HEK293 (cell line): Measurements from ENCODE around the gene NRF1.
"Not testable (repeated sequence)": the region's sequence is repeated elsewhere in the genome, so short reads cannot be mapped to it uniquely, and the experiment has no call there.

Experiments
- CTCF ChIA-PET: fragments of 350-600 bp; formaldehyde crosslinking; extraction: SDS; loops from one replicate; lab custom pipeline; 2021; ENCODE audit warnings: antibody characterized with exemption; lab: Yijun Ruan, JAX
- POLR2A ChIA-PET: fragments of 300-600 bp; formaldehyde crosslinking; extraction: SDS; loops from one replicate; lab custom pipeline; 2020; ENCODE audit warnings: antibody characterized with exemption, inconsistent platforms; lab: Yijun Ruan, JAX
- H3K27ac ChIP-seq: fragments of 200-500 bp; sonication (Bioruptor generic); 2 replicates; pipeline ENCODE4 v1.5.1; 2014; ENCODE audit warnings: low read depth, low read length, control low read depth, inconsistent platforms; ENCODE audit errors: extremely low read depth
- H3K36me3 ChIP-seq, 2 experiments: fragments of 200-500 bp in 1 of 2; sonication (Bioruptor generic) in 1 of 2; 1 replicate in 1 of 2; 2 replicates in 1 of 2; pipeline ENCODE4 v1.5.1; 2014 to 2017; ENCODE audit warnings: inconsistent platforms in 2 of 2, low read length in 2 of 2; ENCODE audit not compliant: control insufficient read depth in 2 of 2, insufficient read depth in 1 of 2
- H3K4me1 ChIP-seq: fragments of 200-500 bp; sonication (Bioruptor generic); 2 replicates; pipeline ENCODE4 v1.5.1; 2014; ENCODE audit warnings: mild to moderate bottlenecking, low read length, inconsistent platforms; ENCODE audit not compliant: control insufficient read depth, insufficient read depth
- H3K4me3 ChIP-seq: 2 replicates; pipeline ENCODE4 v1.5.1; 2011; ENCODE audit warnings: low read depth, mild to moderate bottlenecking, control low read depth, low read length, moderate library complexity
- H3K9me3 ChIP-seq: fragments of 200-500 bp; sonication (Bioruptor generic); 2 replicates; pipeline ENCODE4 v1.5.1; 2014; ENCODE audit warnings: low read depth, low read length, inconsistent platforms; ENCODE audit not compliant: control insufficient read depth, insufficient read depth
- GFI1B ChIP-seq: fragments of 450-650 bp; formaldehyde crosslinking; IDR thresholded peaks from 2 replicates; pipeline ENCODE4 v1.5.1; 2016; ENCODE audit warnings: missing biosample characterization, missing genetic modification characterization
- HOXC10 ChIP-seq: sonication (generic); formaldehyde crosslinking; IDR thresholded peaks from 2 replicates; pipeline ENCODE4 v1.8.1; 2023; ENCODE audit warnings: mild to moderate bottlenecking, missing genetic modification reagents
- OSR2 ChIP-seq: fragments of 450-650 bp; formaldehyde crosslinking; IDR thresholded peaks from 2 replicates; pipeline ENCODE4 v1.5.1; 2016; ENCODE audit warnings: missing biosample characterization, missing genetic modification characterization
- PRDM2 ChIP-seq: fragments of 450-650 bp; formaldehyde crosslinking; IDR thresholded peaks from 2 replicates; pipeline ENCODE4 v1.5.1; 2016; ENCODE audit warnings: missing biosample characterization, missing genetic modification characterization, borderline replicate concordance
- ZBTB7A ChIP-seq: fragments of 450-650 bp; formaldehyde crosslinking; IDR thresholded peaks from 2 replicates; pipeline ENCODE4 v1.5.1; 2016; ENCODE audit warnings: low read depth, missing biosample characterization, missing genetic modification characterization
- ZFHX2 ChIP-seq: fragments of 450-650 bp; formaldehyde crosslinking; conservative IDR thresholded peaks from 2 replicates; pipeline ENCODE4 v1.5.1; 2016; ENCODE audit warnings: missing biosample characterization, missing genetic modification characterization
- ZNF140 ChIP-seq: fragments of 450-650 bp; formaldehyde crosslinking; IDR thresholded peaks from 2 replicates; pipeline ENCODE4 v1.5.1; 2016; ENCODE audit warnings: missing biosample characterization, missing genetic modification characterization
- ZNF155 ChIP-seq: fragments of 450-650 bp; formaldehyde crosslinking; IDR thresholded peaks from 2 replicates; pipeline ENCODE4 v1.5.1; 2016; ENCODE audit warnings: missing biosample characterization, missing genetic modification characterization
- ZNF169 ChIP-seq: fragments of 450-650 bp; formaldehyde crosslinking; IDR thresholded peaks from 2 replicates; pipeline ENCODE4 v1.5.1; 2016; ENCODE audit warnings: missing biosample characterization, missing genetic modification characterization
- ZNF24 ChIP-seq: fragments of 450-650 bp; formaldehyde crosslinking; IDR thresholded peaks from 2 replicates; pipeline ENCODE4 v1.5.1; 2016; ENCODE audit warnings: missing biosample characterization, missing genetic modification characterization
- ZNF449 ChIP-seq: fragments of 450-650 bp; formaldehyde crosslinking; IDR thresholded peaks from 2 replicates; pipeline ENCODE4 v1.5.1; 2017; ENCODE audit warnings: missing biosample characterization, mild to moderate bottlenecking, missing genetic modification characterization, moderate library complexity
- ZNF48 ChIP-seq: fragments of 450-650 bp; formaldehyde crosslinking; IDR thresholded peaks from 2 replicates; pipeline ENCODE4 v1.5.1; 2016; ENCODE audit warnings: missing biosample characterization, missing genetic modification characterization
- ZNF555 ChIP-seq: fragments of 450-650 bp; formaldehyde crosslinking; conservative IDR thresholded peaks from 2 replicates; pipeline ENCODE4 v1.5.1; 2017; ENCODE audit warnings: missing biosample characterization, mild to moderate bottlenecking, missing genetic modification characterization, inconsistent platforms
- ZNF629 ChIP-seq: fragments of 450-650 bp; formaldehyde crosslinking; IDR thresholded peaks from 2 replicates; pipeline ENCODE4 v1.5.1; 2017; ENCODE audit warnings: missing biosample characterization, missing genetic modification characterization
- ZNF660 ChIP-seq: fragments of 450-650 bp; IDR thresholded peaks from 2 replicates; pipeline ENCODE4 v1.5.1; 2018; ENCODE audit warnings: missing biosample characterization, mild to moderate bottlenecking, missing genetic modification characterization
- ZNF785 ChIP-seq: fragments of 450-650 bp; formaldehyde crosslinking; IDR thresholded peaks from 2 replicates; pipeline ENCODE4 v1.5.1; 2016; ENCODE audit warnings: missing biosample characterization, missing genetic modification characterization
- ZSCAN16 ChIP-seq: fragments of 450-650 bp; formaldehyde crosslinking; IDR thresholded peaks from 2 replicates; pipeline ENCODE4 v1.5.1; 2016; ENCODE audit warnings: missing biosample characterization, missing genetic modification characterization

The NRF1 gene

GRCh38 chr7:129793506-129794310 lies 182.2 kb downstream of the NRF1 start (continued):
- TF ChIP-seq PRDM2 (no peak), ZNF48 (tag by site-specific recombination) (no peak), ZNF155 (no peak), GFI1B (no peak), OSR2 (tag by site-specific recombination) (no peak), ZNF629 (tag by site-specific recombination) (no peak), ZNF24 (tag by site-specific recombination) (no peak), ZNF140 (tag by site-specific recombination) (no peak), ZNF785 (tag by site-specific recombination) (no peak), ZBTB7A (tag by site-specific recombination) (no peak)

- CTCF ChIA-PET, result interaction anchor here (1.2 kb wide), 1 partner anchor 31 kb away, joined by 3 read pairs; no protein-coding TSS in a partner anchor
These were observed 182.9 kb downstream of the NRF1 start for GRCh38 chr7:129794461-129794860.

GRCh38 chr7:129796186-129796775 lies 184.8 kb downstream of the NRF1 start:
- H3K4me3 ChIP-seq, result no peak overlapping the region
- H3K36me3 ChIP-seq, result no peaks in the 10 kb centered on the region
- TF ChIP-seq ZNF555, result no peak
- TF ChIP-seq ZFHX2 (tag by site-specific recombination), result no peak
- TF ChIP-seq ZNF169 (tag by site-specific recombination), result no peak
- TF ChIP-seq ZNF449 (tag by site-specific recombination), result no peak
- TF ChIP-seq ZBTB7A (tag by site-specific recombination), result no peak
- TF ChIP-seq ZSCAN16 (tag by site-specific recombination), result no peak
- no peak for TF ChIP-seq ZNF660 (tag by site-specific recombination)
- no peak for TF ChIP-seq HOXC10 (CRISPR knock-in tag)
- no peak for TF ChIP-seq PRDM2
- no peak overlapping the region for H3K27ac ChIP-seq
- ChIA-PET CTCF (interaction anchor here (0.6 kb wide), 1 partner anchor 167 kb away, joined by 3 read pairs; no protein-coding TSS in a partner anchor), POLR2A (no interaction called here)
- no peaks in the 10 kb centered on the region for H3K9me3 ChIP-seq
- H3K4me1 ChIP-seq, result no peaks in the 10 kb centered on the region

More at GRCh38 chr7:129794461-129794860, 182.9 kb downstream of the NRF1 start:
- H3K4me3 ChIP-seq, H3K36me3 ChIP-seq, H3K4me1 ChIP-seq, H3K9me3 ChIP-seq, H3K27ac ChIP-seq: not testable (repeated sequence)
- POLR2A ChIA-PET, result interaction anchor here (0.6 kb wide), 1 partner anchor 28 kb away, joined by 3 read pairs; no protein-coding TSS in a partner anchor
